HepG2 (cell line): ENCODE results near the gene MARF1.

Experiments
- CHD2 ChIP-seq: IDR thresholded peaks from 2 replicates; pipeline ENCODE4 v1.6.1; 2011; ENCODE audit warnings: low read depth, low read length, improper control_type of control experiment
- EZH2 ChIP-seq: conservative IDR thresholded peaks from 2 replicates; pipeline ENCODE4 v1.6.1; 2012; ENCODE audit warnings: mild to moderate bottlenecking, low read depth, low read length, moderate library complexity
- MAFF ChIP-seq: IDR thresholded peaks from 2 replicates; pipeline ENCODE4 v1.6.1; 2011; ENCODE audit warnings: low read depth, low read length, improper control_type of control experiment
- PHF8 ChIP-seq: sonication (generic); formaldehyde crosslinking; IDR thresholded peaks from 2 replicates; pipeline ENCODE4 v1.5.0; 2020; ENCODE audit warnings: missing genetic modification reagents
- SMARCC2 ChIP-seq: fragments of 450-650 bp; IDR thresholded peaks from 2 replicates; pipeline ENCODE4 v1.6.1; 2017; ENCODE audit warnings: antibody characterized with exemption, mild to moderate bottlenecking
- SOX6 ChIP-seq, 2 experiments: fragments of 450-650 bp in 1 of 2; sonication (generic) in 1 of 2; formaldehyde crosslinking in 1 of 2; IDR thresholded peaks; 2 replicates each; pipeline versions ENCODE4 v1.4.0 to v1.6.1; 2017 to 2020; ENCODE audit warnings: antibody characterized with exemption in 1 of 2, mild to moderate bottlenecking in 1 of 2, missing genetic modification reagents in 1 of 2

DNA sequence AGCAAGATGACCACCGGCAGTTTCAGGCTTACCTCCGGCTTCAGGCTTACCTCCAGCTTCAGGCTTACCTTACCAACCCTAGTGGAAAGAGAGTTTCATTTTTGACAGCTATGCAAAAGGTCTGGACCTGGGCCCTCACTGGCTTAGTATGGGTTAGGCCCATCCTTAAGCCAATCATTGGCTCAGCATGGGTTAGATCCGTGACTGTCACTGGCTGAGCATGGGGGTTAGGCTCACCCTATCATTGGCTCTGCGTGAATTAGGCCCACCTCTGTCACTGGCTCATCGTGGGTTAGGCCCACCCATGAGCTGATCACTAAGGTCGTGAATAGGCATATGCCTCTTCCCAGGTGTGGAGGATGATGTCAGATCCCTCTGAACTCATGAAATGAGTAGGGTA, 15.2 kb upstream of the MARF1 start:
- TF ChIP-seq SMARCC2 (no peak), CHD2 (no peak), SOX6 (IDR thresholded peaks at IDR 0.05) (no peak), SOX6 (CRISPR knock-in tag; IDR thresholded peaks at IDR 0.05) (no peak), PHF8 (CRISPR knock-in tag) (no peak), EZH2 (no peak), MAFF (no peak)
